Gastroesophageal sphincter (tissue), 4 donors: ENCODE data around the gene UBR4. TPM values are rescaled to one million over a fixed set of nuclear protein-coding genes. Genes with fewer than 3 reads are reported as not detected.

ENCODE experiments used
- ATAC-seq: fragments of 150-250 bp; one replicate; pipeline ENCODE4 v1.9.1; 2016; ENCODE audit warnings: mild to moderate bottlenecking, moderate library complexity
- H3K27ac ChIP-seq, 4 donors: fragments of 200-600 bp; sonication (generic) in 3 of 4; 1 replicate in 3 of 4; 2 replicates in 1 of 4; pipeline ENCODE4 v1.5.1; 2016 to 2019
- H3K27me3 ChIP-seq: fragments of 200-600 bp; sonication (generic); one replicate; pipeline ENCODE4 v1.5.1; 2019
- H3K36me3 ChIP-seq, 2 donors: fragments of 200-600 bp; sonication (generic); one replicate each; pipeline ENCODE4 v1.5.1; 2019; ENCODE audit warnings: control low read depth in 1 of 2
- H3K4me1 ChIP-seq, 3 donors: fragments of 200-600 bp; sonication (generic); 1 replicate in 2 of 3; 2 replicates in 1 of 3; pipeline ENCODE4 v1.5.1; 2016 to 2019; ENCODE audit warnings: control low read depth in 2 of 3
- H3K4me3 ChIP-seq, 2 donors: fragments of 200-600 bp; sonication (generic); one replicate each; pipeline ENCODE4 v1.5.1; 2019; ENCODE audit warnings: mild to moderate bottlenecking in 1 of 2, moderate library complexity in 1 of 2
- H3K9me3 ChIP-seq, 3 donors: fragments of 200-600 bp; sonication (generic); one replicate each; pipeline ENCODE4 v1.5.1; 2017 to 2019; ENCODE audit warnings: control low read depth in 2 of 3
- CTCF ChIP-seq, 4 experiments: fragments of 200-600 bp in 2 of 4; fragments of 450-650 bp in 2 of 4; sonication (generic) in 1 of 4; IDR thresholded peaks; one replicate each; pipeline ENCODE4 v1.5.1; 2017 to 2019; ENCODE audit warnings: antibody characterized with exemption in 4 of 4, mild to moderate bottlenecking in 2 of 4, moderate library complexity in 2 of 4
- EP300 ChIP-seq: sonication (generic); formaldehyde crosslinking; IDR thresholded peaks from one replicate; pipeline ENCODE4 v1.6.1; 2017; ENCODE audit warnings: antibody characterized with exemption, mild to moderate bottlenecking
- POLR2A ChIP-seq, 2 donors: fragments of 450-650 bp; IDR thresholded peaks; one replicate each; pipeline ENCODE4 v1.6.1; 2017; ENCODE audit warnings: antibody characterized with exemption in 2 of 2, mild to moderate bottlenecking in 2 of 2, moderate library complexity in 1 of 2
- POLR2AphosphoS5 ChIP-seq: sonication (generic); formaldehyde crosslinking; IDR thresholded peaks from one replicate; pipeline ENCODE4 v1.6.1; 2017; ENCODE audit warnings: antibody characterized with exemption
- WGBS, 2 donors: methylation state at CpG; one replicate each; pipeline ENCODE4 v1.1.5; 2018; ENCODE audit warnings: low coverage in 1 of 2; 5-methylcytosine and 5-hydroxymethylcytosine counted together
- total RNA-seq, 4 donors: library from RNA; depleted of rRNA; stranded (reverse); fragments of >200 nt; gene quantifications; one replicate each; pipeline ENCODE4 v1.1.0, GENCODE V29; 2016

The UBR4 gene
- total RNA-seq, 4 donors from 2014 or later: 79.3 to 200 (median 191) TPM

GRCh38 chr1:19208710-19209438 is 1.2 kb downstream of the UBR4 start:
- Histone ChIP-seq H3K27me3 (no peaks in the 10 kb centered on the region), H3K4me1 (peaks cover 19 to 87% (median 40%) of the 10 kb centered on the region in 3 donors), H3K27ac (peak overlapping the region; percentile 73 to 99 (median 96)), H3K4me3 (peak overlapping the region; percentile 40 to 93), H3K36me3 (peaks cover 0 to 12% of the 10 kb centered on the region in 2 donors), H3K9me3 (no peaks in the 10 kb centered on the region)
- no peak for ATAC-seq
- 3 to 6% methylated on average over 7 to 8 of the region's 8 CpGs for WGBS, 2 donors
- TF ChIP-seq CTCF (IDR thresholded peaks at IDR 0.05) (no peak), POLR2A (IDR thresholded peaks at IDR 0.05) (no peak), EP300 (no peak), POLR2AphosphoS5 (peak; percentile 9)

- ATAC-seq: no peak
- Histone ChIP-seq H3K9me3 (no peaks in the 10 kb centered on the region), H3K4me3 (no peak overlapping the region), H3K27me3 (no peaks in the 10 kb centered on the region), H3K4me1 (peaks cover 19 to 89% (median 59%) of the 10 kb centered on the region in 3 donors), H3K36me3 (no peaks in the 10 kb centered on the region), H3K27ac (peak overlapping the region in 3 of 4 donors; percentile 95 to 99 (median 97))
- 63% methylated on average over 3 of the region's 3 CpGs; no CpG with 5 or more reads in 1 of the 2 donors for WGBS, 2 donors
- TF ChIP-seq POLR2A (IDR thresholded peaks at IDR 0.05): no peak
- no peak for TF ChIP-seq CTCF (IDR thresholded peaks at IDR 0.05)
- TF ChIP-seq EP300: no peak
- TF ChIP-seq POLR2AphosphoS5: no peak
These were observed 3.1 kb downstream of the UBR4 start for GRCh38 chr1:19206947-19207346.

- H3K4me3 ChIP-seq: peak overlapping the region in 1 of 2 donors; percentile 3
- ATAC-seq: no peak
- peak overlapping the region in 3 of 4 donors; percentile 69 to 99 (median 95) for H3K27ac ChIP-seq
- H3K36me3 ChIP-seq: peaks cover 0 to 8% of the 10 kb centered on the region in 2 donors
- H3K4me1 ChIP-seq: peaks cover 14 to 89% (median 48%) of the 10 kb centered on the region in 3 donors
- H3K27me3 ChIP-seq: no peaks in the 10 kb centered on the region
- 40 to 59% methylated on average over 5 of the region's 5 CpGs for WGBS, 2 donors
- TF ChIP-seq POLR2AphosphoS5: peak; percentile 27
- TF ChIP-seq CTCF (IDR thresholded peaks at IDR 0.05): no peak
- H3K9me3 ChIP-seq: no peaks in the 10 kb centered on the region
These were observed 4.2 kb downstream of the UBR4 start for GRCh38 chr1:19205845-19206244.

- Histone ChIP-seq H3K4me3 (no peak overlapping the region), H3K4me1 (peaks cover 14 to 91% (median 50%) of the 10 kb centered on the region in 3 donors), H3K27ac (peak overlapping the region in 3 of 4 donors; percentile 69 to 99 (median 95)), H3K36me3 (peaks cover 0 to 12% of the 10 kb centered on the region in 2 donors), H3K9me3 (no peaks in the 10 kb centered on the region), H3K27me3 (no peaks in the 10 kb centered on the region)
- 50% methylated on average over 1 of the region's 1 CpG; no CpG with 5 or more reads in 1 of the 2 donors for WGBS, 2 donors
- ATAC-seq: no peak
- TF ChIP-seq CTCF (IDR thresholded peaks at IDR 0.05) (no peak), EP300 (no peak), POLR2AphosphoS5 (no peak), POLR2A (IDR thresholded peaks at IDR 0.05) (no peak)
These were observed 4.7 kb downstream of the UBR4 start for GRCh38 chr1:19205403-19205802.
